Lung (tissue), 16 donors: ENCODE measurements around the gene SMIM28. TPM values are rescaled to one million over a fixed set of nuclear protein-coding genes. Genes with fewer than 3 reads are reported as not detected.

Source experiments
- ATAC-seq: fragments of 200-7000 bp; cut with Tn5 transposase; one replicate; pipeline ENCODE4 v1.9.1; 2020; ENCODE audit warnings: moderate number of reproducible peaks; ENCODE audit not compliant: insufficient read depth, low FRiP score
- DNase-seq, 3 donors: peaks; one replicate each; pipeline ENCODE4 v3.0.0-alpha.2; 2013 to 2017
- H3K27ac ChIP-seq, 2 donors: one replicate each; pipeline ENCODE4 v1.5.1; 2013; ENCODE audit warnings: mild to moderate bottlenecking in 2 of 2, moderate library complexity in 2 of 2, control low read depth in 1 of 2, inconsistent platforms in 1 of 2, low read depth in 1 of 2, low read length in 1 of 2
- H3K27me3 ChIP-seq, 3 donors: one replicate each; pipeline ENCODE4 v1.5.1; 2013; ENCODE audit warnings: low read length in 2 of 3; ENCODE audit not compliant: control insufficient read depth in 3 of 3, insufficient read depth in 3 of 3
- H3K36me3 ChIP-seq, 4 donors: one replicate each; pipeline ENCODE4 v1.5.1; 2013; ENCODE audit warnings: low read length in 4 of 4, mild to moderate bottlenecking in 1 of 4, moderate library complexity in 1 of 4; ENCODE audit not compliant: control insufficient read depth in 4 of 4, insufficient read depth in 4 of 4
- H3K4me1 ChIP-seq, 5 donors: one replicate each; pipeline ENCODE4 v1.5.1; 2013; ENCODE audit warnings: low read length in 5 of 5, mild to moderate bottlenecking in 2 of 5, moderate library complexity in 1 of 5; ENCODE audit not compliant: control insufficient read depth in 5 of 5, insufficient read depth in 5 of 5
- H3K4me3 ChIP-seq: one replicate; pipeline ENCODE4 v1.5.1; 2013; ENCODE audit warnings: mild to moderate bottlenecking, control low read depth, moderate library complexity
- H3K9ac ChIP-seq, 2 donors: one replicate each; pipeline ENCODE4 v1.5.1; 2013; ENCODE audit warnings: low read length in 2 of 2, control low read depth in 1 of 2; ENCODE audit not compliant: insufficient read depth in 1 of 2
- H3K9me3 ChIP-seq, 4 donors: one replicate each; pipeline ENCODE4 v1.5.1; 2013; ENCODE audit warnings: low read length in 3 of 4, mild to moderate bottlenecking in 1 of 4, moderate library complexity in 1 of 4; ENCODE audit not compliant: control insufficient read depth in 4 of 4, insufficient read depth in 3 of 4
- CTCF ChIP-seq: IDR thresholded peaks from 2 replicates; pipeline ENCODE4 v1.5.1; 2012; ENCODE audit warnings: mild to moderate bottlenecking; ENCODE audit errors: control extremely low read depth, extremely low read depth
- WGBS, 2 donors: extraction: QIAGEN DNeasy Blood & Tissue Kit; methylation state at CpG; one replicate each; pipeline ENCODE4 v1.1.7; 2013; 5-methylcytosine and 5-hydroxymethylcytosine counted together
- long read RNA-seq, 5 donors: transcript quantifications; one replicate each; lab custom pipeline, GENCODE V29; 2026
- polyA plus RNA-seq, 2 donors: library from polyadenylated mRNA; stranded (reverse); fragments of 200-250 nt; gene quantifications; one replicate each; pipeline ENCODE4 v1.2.1, GENCODE V29; 2013
- total RNA-seq, 2 donors: library from RNA; depleted of rRNA in 1 of 2; stranded (reverse); fragments of >200 nt in 1 of 2; gene quantifications; one replicate each; pipeline ENCODE4 v1.2.1, GENCODE V29; 2014 to 2021
- donor health status: control.
- donor health status: control.
- donor health status: Bipolar disorder and iron deficiency.
- donor health status: healthy.
- donor health status: DM: yes; HTN: yes; CAD: no.

The SMIM28 gene
- total RNA-seq (not detected), polyA plus RNA-seq (not detected)
- long read RNA-seq, donor 1, result 0 reads
- long read RNA-seq, donor 2, result 0 reads
- long read RNA-seq, donor 3, result 0 reads
- long read RNA-seq, donor 4, result 0 reads
- long read RNA-seq, donor 5, result 0 reads

GRCh38 chr6:138377844-138378243, at the start of gene SMIM28:
TSS of gene SMIM28 (plus strand) at chr6:138377905. CDS start at chr6:138378073, 168 bp downstream.
- H3K27me3 ChIP-seq, result no peaks in the 10 kb centered on the region
- H3K9me3 ChIP-seq, result no peaks in the 10 kb centered on the region
- no peaks in the 10 kb centered on the region for H3K36me3 ChIP-seq
- TF ChIP-seq CTCF, result no peak
- no peak within 1 kb of the TSS for H3K4me3 ChIP-seq
- H3K4me1 ChIP-seq, result peaks cover 0 to 2% (median 0%) of the 10 kb centered on the region in 5 donors
- ATAC-seq (no peak), DNase-seq (no peak)
- WGBS, 2 donors, result 84 to 86% methylated on average over 6 of the region's 6 CpGs
- H3K9ac ChIP-seq, result no peak within 1 kb of the TSS
- no peak within 1 kb of the TSS for H3K27ac ChIP-seq

- no peak for ATAC-seq
These were observed 49.5 kb upstream of the SMIM28 start for GRCh38 chr6:138328210-138328609.

DNA sequence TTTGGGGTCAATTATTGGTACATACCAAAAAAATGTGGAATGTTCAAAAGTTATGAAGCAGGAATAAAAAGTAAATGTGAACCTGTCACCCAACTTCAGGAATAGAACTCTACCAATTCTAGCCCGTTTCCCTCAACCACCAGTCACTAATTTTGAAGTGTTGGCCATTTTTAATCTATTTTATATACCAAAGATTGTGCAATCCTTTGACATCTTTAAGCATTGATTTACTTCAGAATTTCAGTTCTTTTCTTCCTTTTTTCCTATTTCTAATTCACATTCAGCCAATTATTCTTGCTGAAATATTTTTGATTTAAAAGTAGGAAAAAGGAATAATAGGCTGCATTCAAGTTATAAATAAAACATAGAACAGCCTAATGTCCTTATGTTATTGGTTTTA, 46.9 kb upstream of the SMIM28 start:
- Histone ChIP-seq H3K9me3 (no peaks in the 10 kb centered on the region), H3K4me3 (no peak overlapping the region), H3K27ac (no peak overlapping the region), H3K9ac (no peak overlapping the region), H3K36me3 (peaks cover 0 to 11% (median 0%) of the 10 kb centered on the region in 4 donors), H3K27me3 (no peaks in the 10 kb centered on the region), H3K4me1 (no peaks in the 10 kb centered on the region)
- ATAC-seq, result no peak
- WGBS, 2 donors, result 91 to 93% methylated on average over 1 of the region's 1 CpG
- no peak for DNase-seq
- TF ChIP-seq CTCF, result no peak

More at GRCh38 chr6:138328210-138328609, 49.5 kb upstream of the SMIM28 start:
- H3K27me3 ChIP-seq, result no peaks in the 10 kb centered on the region
- no peak overlapping the region for H3K9ac ChIP-seq
- H3K36me3 ChIP-seq, result peaks cover 0 to 14% (median 0%) of the 10 kb centered on the region in 4 donors
- no peak for DNase-seq
- H3K9me3 ChIP-seq, result no peaks in the 10 kb centered on the region
- no peak for TF ChIP-seq CTCF
- WGBS, 2 donors, result 57 to 64% methylated on average over 3 of the region's 3 CpGs
- no peak overlapping the region for H3K27ac ChIP-seq
- H3K4me3 ChIP-seq, result no peak overlapping the region
- no peaks in the 10 kb centered on the region for H3K4me1 ChIP-seq

DNA sequence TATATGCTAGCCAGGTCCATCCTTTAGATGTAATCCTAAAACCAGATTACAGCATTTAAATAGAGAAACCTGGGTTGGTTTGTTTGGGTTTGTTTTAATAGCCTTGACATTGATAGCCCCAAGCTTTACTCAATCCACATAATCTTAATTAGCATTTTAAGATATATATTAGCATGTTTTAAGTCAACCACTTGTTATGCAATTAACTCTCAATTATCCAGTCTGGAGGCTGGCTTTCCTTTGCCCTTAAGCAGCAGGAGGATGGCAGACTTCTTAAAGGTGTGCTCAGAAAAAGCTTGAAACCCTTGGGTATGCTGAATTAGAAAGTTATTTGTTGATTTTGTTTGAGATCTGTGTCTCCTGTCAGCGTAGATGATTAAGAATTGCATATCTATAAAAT, 46.3 kb upstream of the SMIM28 start:
- H3K36me3 ChIP-seq, result peaks cover 0 to 14% (median 0%) of the 10 kb centered on the region in 4 donors
- no peak overlapping the region for H3K4me3 ChIP-seq
- DNase-seq (no peak), ATAC-seq (no peak)
- H3K9ac ChIP-seq, result no peak overlapping the region
- no peak overlapping the region for H3K27ac ChIP-seq
- H3K27me3 ChIP-seq, result no peaks in the 10 kb centered on the region
- no peaks in the 10 kb centered on the region for H3K4me1 ChIP-seq
- TF ChIP-seq CTCF, result no peak
- 78 to 84% methylated on average over 1 of the region's 1 CpG for WGBS, 2 donors
- H3K9me3 ChIP-seq, result no peaks in the 10 kb centered on the region
